A549 (cell line): ENCODE measurements around the gene ZFYVE28. TPM values are rescaled to one million over a fixed set of nuclear protein-coding genes. Genes with fewer than 3 reads are reported as not detected.

Experiments used
- ATAC-seq, 2 experiments: fragments of 200-7000 bp in 1 of 2; fragments of >200 bp in 1 of 2; cut with Nextera tagmentation in 1 of 2; cut with Tn5 transposase in 1 of 2; 3 replicates each; pipeline versions ENCODE4 v1.8.0 to v1.9.1; 2018 to 2020; ENCODE audit warnings: mild to moderate bottlenecking in 1 of 2, moderate library complexity in 1 of 2
- CTCF ChIA-PET: fragments of 300-600 bp; sonication (Branson Sonifier 250); formaldehyde crosslinking; extraction: SDS; loops from one replicate; lab custom pipeline; 2021; ENCODE audit warnings: antibody characterized with exemption, inconsistent platforms; lab: Yijun Ruan, JAX
- POLR2A ChIA-PET: fragments of 350-600 bp; formaldehyde crosslinking; extraction: SDS; loops from one replicate; lab custom pipeline; 2021; ENCODE audit warnings: antibody characterized with exemption, inconsistent platforms; lab: Yijun Ruan, JAX
- DNase-seq, 2 experiments: peaks; one replicate each; pipeline versions ENCODE4 v3.0.0 to v3.0.0-alpha.2; 2011 to 2016; ENCODE audit warnings: low read depth in 1 of 2, low spot score in 1 of 2
- FAIRE-seq: peaks from 2 replicates; lab custom pipeline; 2011; peaks lifted over from hg19 to GRCh38; lab: Jason Lieb, UNC
- H3K27ac ChIP-seq, 2 experiments: fragments of >200 bp; sonication (Bioruptor Twin); formaldehyde crosslinking; 3 replicates each; pipeline ENCODE4 v1.5.1; 2016 to 2017
- H3K4me1 ChIP-seq: fragments of >200 bp; sonication (Bioruptor Twin); formaldehyde crosslinking; 3 replicates; pipeline ENCODE4 v1.6.1; 2016
- H3K4me2 ChIP-seq: fragments of >200 bp; sonication (Bioruptor Twin); formaldehyde crosslinking; 3 replicates; pipeline ENCODE4 v1.6.1; 2016
- H3K4me3 ChIP-seq: fragments of >200 bp; sonication (Bioruptor Twin); formaldehyde crosslinking; 3 replicates; pipeline ENCODE4 v1.5.1; 2016
- H3K9me3 ChIP-seq: fragments of >200 bp; sonication (Bioruptor Twin); formaldehyde crosslinking; 3 replicates; pipeline ENCODE4 v1.6.1; 2016
- ATOH8 ChIP-seq: fragments of 250-450 bp; sonication (Bioruptor Pico); IDR thresholded peaks from 2 replicates; pipeline ENCODE4 v1.5.0; 2020; ENCODE audit warnings: low read depth, mild to moderate bottlenecking, moderate library complexity
- CBX2 ChIP-seq: fragments of 200-600 bp; sonication (generic); IDR thresholded peaks from 2 replicates; pipeline ENCODE4 v1.6.1; 2016; ENCODE audit warnings: low read depth, mild to moderate bottlenecking, borderline replicate concordance
- EHF ChIP-seq: fragments of 250-450 bp; sonication (Bioruptor Pico); IDR thresholded peaks from 2 replicates; pipeline ENCODE4 v1.5.0; 2020; ENCODE audit warnings: mild to moderate bottlenecking
- EHMT2 ChIP-seq: fragments of 200-600 bp; sonication (generic); IDR thresholded peaks from 2 replicates; pipeline ENCODE4 v1.6.1; 2016; ENCODE audit warnings: antibody characterized with exemption, low read depth, mild to moderate bottlenecking, moderate library complexity
- EP300 ChIP-seq, 2 experiments: fragments of >200 bp; sonication (Bioruptor Twin); formaldehyde crosslinking; IDR thresholded peaks; 2 replicates in 1 of 2; 3 replicates in 1 of 2; pipeline ENCODE4 v1.6.1; 2016 to 2017
- HDAC2 ChIP-seq: fragments of 200-600 bp; sonication (generic); IDR thresholded peaks from 2 replicates; pipeline ENCODE4 v1.6.1; 2016
- JUNB ChIP-seq: fragments of >200 bp; sonication (Bioruptor Twin); formaldehyde crosslinking; IDR thresholded peaks from 2 replicates; pipeline ENCODE4 v1.6.1; 2016
- MAFK ChIP-seq: fragments of 450-650 bp; IDR thresholded peaks from 2 replicates; pipeline ENCODE4 v1.6.1; 2014; ENCODE audit not compliant: partially characterized antibody
- MAX ChIP-seq: IDR thresholded peaks from 2 replicates; pipeline ENCODE4 v1.6.1; 2012
- NFE2L2 ChIP-seq: fragments of 150-350 bp; conservative IDR thresholded peaks from 2 replicates; pipeline ENCODE4 v1.6.1; 2014; ENCODE audit warnings: low read length
- NPAS2 ChIP-seq: fragments of 250-450 bp; sonication (Bioruptor Pico); IDR thresholded peaks from 2 replicates; pipeline ENCODE4 v1.8.0; 2022; ENCODE audit warnings: mild to moderate bottlenecking, moderate library complexity, borderline replicate concordance
- PHF8 ChIP-seq: fragments of 200-600 bp; sonication (generic); IDR thresholded peaks from 2 replicates; pipeline ENCODE4 v1.6.1; 2016; ENCODE audit warnings: low read depth, mild to moderate bottlenecking, antibody characterized with exemption, moderate library complexity, borderline replicate concordance
- RARB ChIP-seq: fragments of 250-450 bp; sonication (Bioruptor Pico); IDR thresholded peaks from 2 replicates; pipeline ENCODE4 v1.8.0; 2021; ENCODE audit warnings: mild to moderate bottlenecking, moderate library complexity
- REST ChIP-seq: fragments of 200-600 bp; sonication (generic); IDR thresholded peaks from 2 replicates; pipeline ENCODE4 v1.6.1; 2016; ENCODE audit warnings: antibody characterized with exemption, mild to moderate bottlenecking, moderate library complexity
- USF2 ChIP-seq: fragments of 450-650 bp; IDR thresholded peaks from 2 replicates; pipeline ENCODE4 v1.6.1; 2014; ENCODE audit warnings: antibody characterized with exemption
- ZFP36 ChIP-seq: fragments of 450-650 bp; IDR thresholded peaks from 2 replicates; pipeline ENCODE4 v1.6.1; 2014; ENCODE audit warnings: borderline replicate concordance; ENCODE audit not compliant: partially characterized antibody
- ZNF302 ChIP-seq: fragments of 250-450 bp; sonication (Bioruptor Pico); IDR thresholded peaks from 2 replicates; pipeline ENCODE4 v1.9.0; 2021; ENCODE audit warnings: inconsistent platforms, mild to moderate bottlenecking, moderate library complexity
- WGBS: methylation state at CpG from one replicate; pipeline ENCODE4 v1.1.6; 2017; ENCODE audit errors: missing lambda C conversion rate; 5-methylcytosine and 5-hydroxymethylcytosine counted together
- polyA plus RNA-seq, 4 experiments: library from polyadenylated mRNA; depleted of rRNA in 3 of 4; stranded (reverse); fragments of >200 nt; fragmentation: RNase III in 1 of 4; extraction: RNeasy Plus Mini Kit Qiagen cat#74134 plus additional on column Dnase treatment in 1 of 4; gene quantifications; 2 replicates in 3 of 4; 3 replicates in 1 of 4; pipeline ENCODE4 v1.2.3, GENCODE V29; 2011 to 2017
- TF ChIP-seq, protein P1 (sequence below): fragments of 250-450 bp; sonication (Bioruptor Pico); IDR thresholded peaks from 2 replicates; pipeline ENCODE4 v1.5.0; 2021; ENCODE audit warnings: mild to moderate bottlenecking, moderate library complexity, borderline replicate concordance

The ZFYVE28 gene
- polyA plus RNA-seq, 2 of the 4 experiments (the other 2 are of a cell fraction): 2.1 to 2.3 TPM

DNA sequence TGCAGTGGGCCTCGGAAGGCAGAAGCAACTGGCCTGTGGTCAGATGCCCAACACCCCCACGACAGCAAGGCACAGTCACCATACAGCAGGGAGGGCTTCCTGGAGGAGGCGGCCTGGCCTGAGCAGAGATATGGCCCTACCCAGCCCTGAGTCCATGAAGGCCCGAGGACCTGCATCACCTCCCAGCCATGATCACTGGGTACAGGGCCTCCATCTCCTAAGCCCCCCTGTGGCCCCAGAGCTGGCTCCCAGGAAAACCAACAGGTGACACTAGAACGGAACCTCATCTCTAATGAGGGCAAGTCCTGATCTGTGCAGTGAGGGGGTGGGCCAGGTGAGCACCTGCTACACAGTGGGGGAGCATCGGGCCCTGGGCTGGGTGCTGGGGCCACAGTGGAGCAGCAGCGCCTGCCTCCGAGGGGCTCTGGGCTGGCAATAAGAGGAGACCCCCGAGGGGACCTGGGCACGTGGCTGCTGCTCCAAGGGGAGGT is 130.3 kb downstream of the ZFYVE28 start:
- 100% methylated on average over 4 of the region's 10 CpGs for WGBS
- FAIRE-seq (no peak), DNase-seq (no peak), ATAC-seq (no peak)
- H3K27ac ChIP-seq: no peak overlapping the region
- H3K9me3 ChIP-seq: no peaks in the 10 kb centered on the region
- no peak overlapping the region for H3K4me3 ChIP-seq
- H3K4me2 ChIP-seq: no peak overlapping the region
- no peaks in the 10 kb centered on the region for H3K4me1 ChIP-seq
- ChIA-PET CTCF (no interaction called here), POLR2A (no interaction called here)
- peak; percentile 82 for TF ChIP-seq ZFP36
- no peak for TF ChIP-seq PHF8

DNA sequence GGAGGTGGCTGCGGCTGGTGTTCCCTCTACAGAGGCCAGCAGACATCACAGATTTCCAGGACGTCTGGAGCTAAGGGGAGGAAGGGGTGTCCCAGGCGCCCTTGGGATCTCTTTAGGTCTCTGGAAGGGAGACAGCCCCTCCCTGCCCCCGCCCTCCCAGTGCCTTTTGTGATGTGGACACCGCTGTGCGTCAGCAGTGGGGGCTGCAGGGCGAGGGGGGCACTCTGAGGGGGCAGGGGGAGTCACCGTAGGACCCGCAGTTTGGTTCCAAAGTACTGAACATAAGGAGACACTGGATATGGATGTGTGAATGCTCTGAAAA is 130.9 kb downstream of the ZFYVE28 start:
- no peak; a peak in 1 of 6 replicates for ATAC-seq
- WGBS: 82% methylated on average over 7 of the region's 9 CpGs
- H3K4me1 ChIP-seq: no peaks in the 10 kb centered on the region
- H3K9me3 ChIP-seq: no peaks in the 10 kb centered on the region
- H3K4me2 ChIP-seq: no peak overlapping the region
- no peak for TF ChIP-seq EP300 (IDR thresholded peaks at IDR 0.05)
- no peak for TF ChIP-seq ATOH8 (CRISPR knock-in tag)
- TF ChIP-seq EHMT2: no peak
- no peak for TF ChIP-seq MAX
- no peak for TF ChIP-seq MAFK
- no peak for TF ChIP-seq RARB (CRISPR knock-in tag)
- no peak for TF ChIP-seq NPAS2 (CRISPR knock-in tag)
- TF ChIP-seq, protein P1, sequence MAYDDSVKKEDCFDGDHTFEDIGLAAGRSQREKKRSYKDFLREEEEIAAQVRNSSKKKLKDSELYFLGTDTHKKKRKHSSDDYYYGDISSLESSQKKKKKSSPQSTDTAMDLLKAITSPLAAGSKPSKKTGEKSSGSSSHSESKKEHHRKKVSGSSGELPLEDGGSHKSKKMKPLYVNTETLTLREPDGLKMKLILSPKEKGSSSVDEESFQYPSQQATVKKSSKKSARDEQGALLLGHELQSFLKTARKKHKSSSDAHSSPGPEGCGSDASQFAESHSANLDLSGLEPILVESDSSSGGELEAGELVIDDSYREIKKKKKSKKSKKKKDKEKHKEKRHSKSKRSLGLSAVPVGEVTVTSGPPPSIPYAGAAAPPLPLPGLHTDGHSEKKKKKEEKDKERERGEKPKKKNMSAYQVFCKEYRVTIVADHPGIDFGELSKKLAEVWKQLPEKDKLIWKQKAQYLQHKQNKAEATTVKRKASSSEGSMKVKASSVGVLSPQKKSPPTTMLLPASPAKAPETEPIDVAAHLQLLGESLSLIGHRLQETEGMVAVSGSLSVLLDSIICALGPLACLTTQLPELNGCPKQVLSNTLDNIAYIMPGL: no peak
- no peak for TF ChIP-seq REST
- no peak for TF ChIP-seq USF2
- TF ChIP-seq PHF8: no peak
- no peak for TF ChIP-seq JUNB
- TF ChIP-seq NFE2L2: no peak
- TF ChIP-seq HDAC2: no peak
- TF ChIP-seq ZNF302: no peak
- no peak for TF ChIP-seq CBX2
- no peak for TF ChIP-seq EHF
- FAIRE-seq: no peak
- ChIA-PET POLR2A (no interaction called here), CTCF (no interaction called here)
- no peak overlapping the region for H3K27ac ChIP-seq
- H3K4me3 ChIP-seq: no peak overlapping the region
- DNase-seq: no peak
